DLD1 (cell line): Measurements from ENCODE around the gene SLC9A5.

Source experiments
- in situ Hi-C: cut with HindIII; loops from 2 replicates; pipeline ENCODE4 v1.10.0; 2017; ENCODE audit warnings: low sequenced_read_pairs

SLC9A5 gene

DNA sequence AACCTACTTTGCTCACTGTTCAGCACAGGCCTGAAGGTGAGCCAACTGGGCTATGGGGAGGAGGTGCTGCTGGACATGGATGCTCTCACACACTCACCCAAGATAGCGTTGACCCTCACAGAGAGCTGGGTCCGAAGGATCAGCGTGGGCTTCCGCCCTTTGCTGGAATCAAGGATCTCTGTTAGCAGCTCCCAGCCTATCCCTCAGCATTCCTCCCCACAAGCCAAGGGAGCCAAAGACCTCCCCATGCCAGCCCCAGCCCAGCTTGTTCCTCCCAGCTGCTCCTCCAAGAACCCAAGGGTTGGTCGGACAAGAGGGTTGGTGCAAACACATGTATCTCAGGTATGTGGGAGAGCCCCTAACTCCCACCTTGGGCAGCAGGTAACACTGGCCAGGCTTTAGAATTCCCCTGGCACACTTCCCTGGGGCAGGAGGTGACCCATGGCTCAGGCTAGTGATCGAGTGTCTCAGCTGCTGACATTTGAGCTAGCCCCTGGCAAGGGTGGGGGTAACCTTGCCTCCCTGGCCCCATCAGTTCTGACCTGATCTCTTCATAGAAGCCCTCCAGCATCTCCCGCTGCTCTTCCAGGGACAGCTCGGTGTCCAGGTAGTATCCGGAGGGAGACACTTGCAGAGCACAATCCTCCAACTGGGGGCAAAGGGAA lies 9.8 kb upstream of the SLC9A5 start:
- in situ Hi-C loops: no loop called here

DNA sequence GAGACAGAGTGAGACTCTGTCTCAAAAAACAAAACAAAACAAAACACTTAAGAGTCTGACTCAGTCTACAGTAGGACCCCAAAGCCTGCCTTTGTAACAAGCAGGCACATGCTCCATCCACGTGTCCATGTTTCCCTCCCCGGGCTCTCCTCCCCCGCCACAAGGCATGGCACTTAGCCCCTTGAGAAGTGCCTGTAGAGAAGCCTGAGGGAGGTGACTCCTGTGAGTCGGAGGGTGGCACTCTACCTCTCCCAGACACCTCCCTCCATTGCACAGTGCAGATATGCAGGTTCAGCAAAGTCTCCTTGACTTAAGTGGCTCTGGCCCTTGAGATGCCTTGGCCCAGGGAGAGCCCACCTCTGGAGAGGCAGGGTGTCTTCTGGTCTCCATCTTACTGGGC lies 8.3 kb upstream of the SLC9A5 start:
- in situ Hi-C loops: no loop called here

- in situ Hi-C loops: no loop called here
These were observed 7.5 kb upstream of the SLC9A5 start for GRCh38 chr16:67241008-67241900.

- in situ Hi-C loops: no loop called here
These were observed 6.5 kb upstream of the SLC9A5 start for GRCh38 chr16:67242138-67242730.

- in situ Hi-C loops: no loop called here
These were observed 5.3 kb upstream of the SLC9A5 start for GRCh38 chr16:67243481-67243880.

- in situ Hi-C loops: no loop called here
These were observed 4.2 kb upstream of the SLC9A5 start for GRCh38 chr16:67244387-67245185.

GRCh38 chr16:67245186-67245585 lies 3.6 kb upstream of the SLC9A5 start:
- in situ Hi-C loops: no loop called here

- in situ Hi-C loops: no loop called here
These were observed 3.1 kb upstream of the SLC9A5 start for GRCh38 chr16:67245674-67246080.

DNA sequence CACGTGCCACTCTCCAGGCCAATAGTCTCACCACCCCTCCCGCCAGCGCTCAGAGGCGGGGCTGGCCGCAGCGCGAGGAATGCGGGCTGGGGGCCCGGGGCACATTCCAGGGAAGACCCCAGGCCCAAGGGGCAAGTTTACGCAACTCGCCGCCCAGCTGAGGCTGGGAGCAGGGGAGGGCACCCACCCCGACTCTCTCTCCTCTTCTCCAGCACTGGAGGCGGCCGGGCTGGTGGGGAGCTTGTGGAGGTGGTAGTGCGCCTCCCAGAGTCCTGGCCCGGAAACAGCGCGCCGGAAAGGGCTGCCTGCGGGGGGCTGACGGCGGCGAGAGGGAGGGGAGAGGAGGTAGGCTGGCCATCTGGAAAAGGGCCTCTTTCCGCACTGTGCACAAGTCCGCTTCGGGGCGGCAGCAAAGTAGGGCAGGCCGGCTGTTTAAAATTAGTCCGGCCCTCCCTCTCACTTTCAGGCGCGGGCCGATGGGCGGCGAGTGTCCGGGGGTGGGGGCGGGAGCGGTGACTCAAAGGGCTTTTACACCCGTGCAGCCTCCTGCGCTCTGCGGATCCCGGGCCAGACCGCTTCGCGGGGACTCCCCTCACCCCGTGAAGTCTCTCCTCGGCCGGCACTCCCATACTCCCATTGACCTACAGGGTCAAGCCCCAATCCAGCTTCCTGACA lies 2.6 kb upstream of the SLC9A5 start:
- in situ Hi-C loops: no loop called here

- in situ Hi-C loops: no loop called here
These were observed 2.0 kb upstream of the SLC9A5 start for GRCh38 chr16:67246756-67247191.

- in situ Hi-C loops: no loop called here
These were observed 1.3 kb upstream of the SLC9A5 start, which contains the start of gene FHOD1 for GRCh38 chr16:67247192-67248072. Gene FHOD1, minus strand, starts transcription at chr16:67247481. Its CDS starts 71 bp downstream, at chr16:67247410.

GRCh38 chr16:67248073-67248400 lies 742 bp upstream of the SLC9A5 start:
- in situ Hi-C loops: no loop called here

DNA sequence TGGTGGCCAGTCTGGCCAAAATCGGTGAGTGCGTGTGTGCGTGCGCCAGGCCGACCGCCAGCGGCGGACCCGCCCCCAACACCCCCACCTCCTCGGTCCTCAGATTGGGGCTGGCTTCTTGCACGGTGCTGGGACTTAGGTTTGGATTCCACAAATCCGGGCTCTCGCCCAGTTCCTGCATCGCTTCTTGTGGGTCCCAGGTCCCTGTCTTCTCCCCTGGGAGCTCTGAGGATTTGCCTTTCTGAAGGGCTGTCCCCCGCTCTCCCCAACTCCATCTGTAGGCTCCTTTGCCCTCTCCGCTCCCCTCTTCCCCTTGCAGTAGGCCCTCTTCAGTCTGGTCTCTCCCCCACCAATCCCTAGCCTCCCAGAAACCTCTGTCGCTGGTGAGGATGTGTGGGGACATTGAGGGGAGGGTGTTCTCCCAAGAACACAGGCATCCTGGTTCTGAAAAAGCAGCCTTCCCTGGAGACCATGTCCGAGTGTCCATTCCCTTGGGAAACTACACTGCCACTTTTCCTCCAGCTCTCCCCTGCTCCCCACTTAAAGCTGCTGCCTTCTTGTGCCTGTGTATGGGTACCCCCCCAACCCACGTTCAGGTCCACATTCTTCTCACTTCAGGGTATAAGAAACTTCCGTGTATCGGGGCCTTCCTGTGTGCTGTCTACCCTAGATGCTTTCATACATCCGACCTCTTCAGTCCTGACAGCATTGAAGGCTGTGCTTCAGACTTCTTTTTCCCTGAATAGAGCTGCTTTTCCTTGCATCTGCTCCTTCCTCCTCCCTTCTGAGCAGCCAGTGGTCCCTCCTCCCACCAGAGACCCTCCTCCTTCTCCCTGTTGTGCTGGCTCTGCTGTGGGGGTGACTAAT lies 632 bp downstream of the SLC9A5 start:
- in situ Hi-C loops: no loop called here

DNA sequence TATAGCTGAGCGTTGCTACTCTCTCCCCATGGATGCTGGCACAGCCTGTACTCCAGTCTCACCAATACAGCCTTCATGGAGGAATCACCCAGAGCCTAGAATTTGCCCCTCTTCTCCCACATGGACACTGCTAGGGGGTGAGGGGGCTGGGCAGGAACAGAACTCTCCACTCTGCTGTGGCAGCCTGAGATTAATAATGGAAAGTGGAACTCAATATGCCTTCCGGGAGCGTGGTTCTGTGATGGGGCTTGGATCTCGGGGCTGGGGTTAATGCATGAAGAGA lies 1.2 kb downstream of the SLC9A5 start:
- in situ Hi-C loops: no loop called here

GRCh38 chr16:67252609-67253497 lies 4.1 kb downstream of the SLC9A5 start:
- in situ Hi-C loops: no loop called here

DNA sequence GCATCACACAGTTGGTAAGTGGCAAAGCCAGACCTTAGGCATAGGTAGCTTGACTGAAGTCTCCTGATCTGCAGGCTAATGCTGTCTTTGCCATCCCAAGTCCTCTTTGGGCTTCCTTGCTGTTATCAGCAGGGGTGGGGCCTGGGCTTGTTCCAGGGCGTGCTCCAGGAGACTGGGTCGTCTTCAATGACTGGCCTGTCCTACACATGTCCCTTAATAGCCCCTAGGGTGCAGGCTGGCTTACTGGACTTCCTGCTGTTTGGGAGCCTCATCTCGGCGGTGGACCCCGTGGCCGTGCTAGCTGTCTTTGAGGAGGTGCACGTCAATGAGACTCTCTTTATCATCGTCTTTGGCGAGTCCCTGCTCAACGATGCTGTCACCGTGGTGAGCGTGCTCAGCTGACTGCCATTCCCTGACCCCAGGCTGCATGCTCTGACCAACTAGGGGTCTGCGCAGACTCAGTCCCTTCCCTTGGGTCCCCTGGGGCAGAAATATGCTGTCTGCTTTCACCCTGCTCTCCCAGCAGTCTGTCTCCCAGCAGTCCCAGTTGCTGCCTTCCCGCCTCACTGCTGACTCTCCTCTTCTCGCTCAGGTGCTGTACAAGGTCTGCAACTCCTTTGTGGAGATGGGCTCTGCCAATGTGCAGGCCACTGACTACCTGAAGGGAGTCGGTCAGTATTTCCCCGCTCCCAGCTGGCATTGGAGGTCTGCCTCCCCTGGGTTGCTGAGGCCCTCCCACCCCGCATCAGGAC lies 6.2 kb downstream of the SLC9A5 start:
- in situ Hi-C loops: no loop called here

DNA sequence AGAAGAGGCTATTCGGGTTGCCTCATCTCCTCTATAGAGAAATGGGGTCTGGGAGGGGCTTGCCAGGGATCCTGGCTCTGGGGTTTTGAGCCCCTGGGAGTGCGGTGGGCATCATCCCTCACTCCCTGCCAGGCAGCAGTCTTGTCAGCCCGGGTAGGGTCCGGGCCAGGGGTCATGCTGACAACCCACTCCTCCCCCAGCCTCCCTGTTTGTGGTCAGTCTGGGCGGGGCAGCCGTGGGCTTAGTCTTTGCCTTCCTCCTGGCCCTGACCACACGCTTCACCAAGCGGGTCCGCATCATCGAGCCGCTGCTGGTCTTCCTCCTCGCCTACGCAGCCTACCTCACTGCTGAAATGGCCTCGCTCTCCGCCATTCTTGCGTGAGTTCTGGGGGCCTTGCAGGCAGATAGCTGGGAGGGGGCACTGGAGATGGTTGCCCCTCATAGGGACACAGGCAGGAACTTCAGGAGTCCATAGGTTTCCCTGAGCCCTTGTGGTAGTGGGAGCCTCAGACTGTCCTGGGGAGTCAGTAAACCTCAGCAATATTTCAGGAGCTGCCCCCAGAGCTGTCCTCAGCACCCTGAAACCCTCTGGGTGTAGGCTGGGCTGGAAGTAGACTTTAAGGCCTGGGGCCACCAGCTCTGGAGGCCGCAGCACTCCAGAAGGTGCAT lies 6.9 kb downstream of the SLC9A5 start:
- in situ Hi-C loops: no loop called here
